K562 (cell line): ENCODE measurements around the gene SH3BGRL3. TPM values are rescaled to one million over a fixed set of nuclear protein-coding genes. Genes with fewer than 3 reads are reported as not detected.

Experiments used
- BACH1 ChIP-seq: fragments of 200-800 bp; sonication (Bioruptor generic); IDR thresholded peaks from 2 replicates; pipeline ENCODE4 v1.6.1; 2016; ENCODE audit warnings: missing genetic modification characterization, missing compliant biosample characterization
- BCOR ChIP-seq: fragments of 450-650 bp; IDR thresholded peaks from 2 replicates; pipeline ENCODE4 v1.6.1; 2016
- C11orf30 ChIP-seq: fragments of 450-650 bp; IDR thresholded peaks from 2 replicates; pipeline ENCODE4 v1.6.1; 2016; ENCODE audit warnings: low read depth, mild to moderate bottlenecking
- CBX8 ChIP-seq: fragments of 200-600 bp; sonication (generic); IDR thresholded peaks from 2 replicates; pipeline ENCODE4 v1.6.1; 2012; ENCODE audit warnings: borderline replicate concordance, mixed run types, low read depth, mild to moderate bottlenecking, moderate library complexity, mixed read lengths, low read length, control low read depth, inconsistent platforms; ENCODE audit not compliant: poor library complexity, severe bottlenecking; ENCODE audit errors: extremely low read depth
- CHD1 ChIP-seq: fragments of 200-600 bp; sonication (generic); IDR thresholded peaks from one replicate; pipeline ENCODE4 v1.6.1; 2012; ENCODE audit warnings: mild to moderate bottlenecking, moderate library complexity, low read length, inconsistent platforms
- DMBX1 ChIP-seq: fragments of 250-450 bp; sonication (Bioruptor Pico); IDR thresholded peaks from 2 replicates; pipeline ENCODE4 v1.8.0; 2022; ENCODE audit warnings: inconsistent platforms, mild to moderate bottlenecking, moderate library complexity, borderline replicate concordance
- GATA2 ChIP-seq: sonication (generic); formaldehyde crosslinking; IDR thresholded peaks from 2 replicates; pipeline ENCODE4 v1.4.0; 2020; ENCODE audit warnings: mild to moderate bottlenecking, missing genetic modification reagents
- HNRNPH1 ChIP-seq: fragments of 200-400 bp; formaldehyde crosslinking; optimal IDR thresholded peaks from 2 replicates; pipeline ENCODE3; 2017; ENCODE audit warnings: low read depth, mild to moderate bottlenecking, low read length, moderate library complexity
- HNRNPK ChIP-seq: fragments of 200-400 bp; formaldehyde crosslinking; IDR thresholded peaks from one replicate; pipeline ENCODE4 v1.6.1; 2018; ENCODE audit warnings: mild to moderate bottlenecking, low read depth, low read length; ENCODE audit not compliant: poor library complexity, severe bottlenecking
- KAT8 ChIP-seq: fragments of 450-650 bp; IDR thresholded peaks from 2 replicates; pipeline ENCODE4 v1.6.1; 2016; ENCODE audit warnings: low read depth, mild to moderate bottlenecking
- LEF1 ChIP-seq: fragments of 450-650 bp; IDR thresholded peaks from 2 replicates; pipeline ENCODE4 v1.6.1; 2016; ENCODE audit warnings: mild to moderate bottlenecking
- MAFF ChIP-seq: IDR thresholded peaks from 2 replicates; pipeline ENCODE4 v1.6.1; 2012; ENCODE audit warnings: low read length, improper control_type of control experiment
- PML ChIP-seq: IDR thresholded peaks from 2 replicates; pipeline ENCODE4 v1.6.1; 2012; ENCODE audit warnings: low read length, inconsistent platforms
- SAFB ChIP-seq: fragments of 200-400 bp; formaldehyde crosslinking; IDR thresholded peaks from 2 replicates; pipeline ENCODE4 v1.6.1; 2017; ENCODE audit warnings: low read depth, low read length, borderline replicate concordance
- SAFB2 ChIP-seq: fragments of 200-400 bp; formaldehyde crosslinking; IDR thresholded peaks from 2 replicates; pipeline ENCODE4 v1.6.1; 2018; ENCODE audit warnings: borderline replicate concordance, low read length, low read depth, moderate library complexity; ENCODE audit not compliant: severe bottlenecking
- SMC3 ChIP-seq: conservative IDR thresholded peaks from 2 replicates; pipeline ENCODE4 v1.6.1; 2011; ENCODE audit warnings: low read depth, low read length, improper control_type of control experiment; ENCODE audit not compliant: insufficient read depth
- STAG1 ChIP-seq: sonication (generic); formaldehyde crosslinking; IDR thresholded peaks from 2 replicates; pipeline ENCODE4 v1.5.0; 2020; ENCODE audit warnings: missing genetic modification reagents, borderline replicate concordance
- ZNF76 ChIP-seq: fragments of 250-450 bp; sonication (Bioruptor Pico); IDR thresholded peaks from 2 replicates; pipeline ENCODE4 v1.4.0; 2020; ENCODE audit warnings: mild to moderate bottlenecking, moderate library complexity, borderline replicate concordance
- polyA plus RNA-seq, 8 experiments: library from polyadenylated mRNA; depleted of rRNA in 4 of 8; stranded (reverse) in 5 of 8; unstranded in 3 of 8; fragments of >200 nt; fragmentation: Nextera tagmentation in 2 of 8; fragmentation: Illumina TruSeq in 1 of 8; extraction: Ambion mirVana in 2 of 8; extraction: Trizol in 1 of 8; gene quantifications; 2 replicates each; pipeline versions ENCODE4 v1.2.1 to v1.2.3, GENCODE V29; 2011 to 2014; ENCODE audit warnings: inconsistent platforms in 1 of 8, missing spikeins in 1 of 8
- total RNA-seq, 7 experiments: library from RNA; depleted of rRNA in 6 of 7; stranded (reverse); fragments of >200 nt in 6 of 7; fragmentation: Illumina TruSeq in 2 of 7; extraction: Trizol in 2 of 7; gene quantifications; 2 replicates each; pipeline versions ENCODE4 v1.2.1 to v1.2.3, GENCODE V29; 2011 to 2021; ENCODE audit warnings: low replicate concordance in 1 of 7
- TF ChIP-seq, protein P1 (sequence below), 3 experiments: fragments of 200-800 bp in 1 of 3; sonication (Bioruptor generic) in 1 of 3; sonication (generic) in 1 of 3; formaldehyde crosslinking in 1 of 3; IDR thresholded peaks; 2 replicates each; pipeline versions ENCODE4 v1.6.1 to v1.8.0; 2016 to 2022; ENCODE audit warnings: mild to moderate bottlenecking in 2 of 3, missing compliant biosample characterization in 2 of 3, missing genetic modification characterization in 2 of 3, missing genetic modification reagents in 1 of 3
- TF ChIP-seq, protein P2 (sequence below): fragments of 250-450 bp; sonication (Bioruptor Pico); IDR thresholded peaks from 2 replicates; pipeline ENCODE4 v1.5.1; 2021; ENCODE audit warnings: mild to moderate bottlenecking
- TF ChIP-seq, protein P3 (sequence below): IDR thresholded peaks from 2 replicates; pipeline ENCODE4 v1.6.1; 2011; ENCODE audit warnings: borderline replicate concordance, low read depth, mild to moderate bottlenecking, moderate library complexity, low read length; ENCODE audit not compliant: insufficient read depth, poor library complexity, severe bottlenecking

SH3BGRL3 gene
- total and polyA plus RNA-seq, 9 of the 15 experiments (the other 6 are each of a cell fraction or from before 2014, with no cell fraction given) = 30.3 to 140 (median 54.2) TPM

DNA sequence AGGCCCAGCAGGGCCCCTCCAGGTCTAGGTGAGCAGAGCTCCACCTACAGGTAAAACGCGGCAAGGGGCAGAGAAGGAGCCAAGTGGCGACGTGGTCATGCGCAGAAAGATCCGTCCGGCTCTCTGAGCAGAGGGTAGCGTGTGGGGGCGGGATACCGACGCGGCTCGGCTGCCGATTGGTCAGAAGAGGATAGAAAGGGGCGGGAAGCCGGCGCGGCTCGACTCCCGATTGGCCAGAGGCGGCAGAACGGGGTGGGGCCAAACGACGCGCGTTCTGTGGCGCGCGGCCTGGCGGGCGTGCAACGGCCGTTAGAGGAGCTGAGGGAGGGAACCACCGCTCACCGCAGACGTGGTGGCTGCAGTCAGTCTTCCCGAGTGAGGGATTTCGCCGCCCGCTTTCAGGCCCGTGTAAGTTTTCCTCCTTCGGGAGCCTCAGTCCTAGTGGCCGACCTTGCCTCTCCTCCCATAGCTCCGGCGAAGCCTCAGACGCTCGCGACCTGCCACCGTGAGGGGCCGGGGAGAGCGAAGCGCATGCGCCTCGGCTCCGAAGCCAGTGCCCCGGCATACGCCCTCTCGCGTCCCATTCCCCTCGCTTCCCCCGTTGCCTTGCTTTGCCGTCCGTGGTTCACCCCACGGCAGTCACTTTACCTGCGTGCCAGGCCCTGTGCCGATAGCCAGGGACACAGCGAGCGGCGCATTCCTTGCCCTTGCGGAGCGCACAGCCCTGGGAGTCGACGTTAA lies 45.8 kb upstream of the SH3BGRL3 start, which contains the start of gene CEP85 (continued):
- TF ChIP-seq DMBX1 (CRISPR knock-in tag) = peak; percentile 62; the same call in 1 of the 2 replicates
- TF ChIP-seq GATA2 (CRISPR knock-in tag) = no peak
- no peak for TF ChIP-seq CBX8
- TF ChIP-seq MAFF = no peak
- peak; percentile 56; the same call in 1 of the 2 replicates for TF ChIP-seq SMC3
- TF ChIP-seq KAT8 = no peak
- TF ChIP-seq PML = peak; percentile 87
- TF ChIP-seq STAG1 (CRISPR knock-in tag) = 0 out of 2 replicates have a peak, but pooled peaks have one; percentile 31
- no peak; the same call in 1 of the 2 replicates for TF ChIP-seq LEF1
- no peak for TF ChIP-seq SAFB
- TF ChIP-seq ZNF76 (CRISPR knock-in tag) = peak; percentile 72
- no peak for TF ChIP-seq HNRNPK
- TF ChIP-seq BCOR = peak; percentile 74
- TF ChIP-seq C11orf30 = no peak
- TF ChIP-seq, protein P1, sequence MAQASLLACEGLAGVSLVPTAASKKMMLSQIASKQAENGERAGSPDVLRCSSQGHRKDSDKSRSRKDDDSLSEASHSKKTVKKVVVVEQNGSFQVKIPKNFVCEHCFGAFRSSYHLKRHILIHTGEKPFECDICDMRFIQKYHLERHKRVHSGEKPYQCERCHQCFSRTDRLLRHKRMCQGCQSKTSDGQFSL (CRISPR knock-in tag; IDR thresholded peaks at IDR 0.05) = no peak
- TF ChIP-seq, protein P1 (tag; IDR thresholded peaks at IDR 0.05) = no peak
- TF ChIP-seq, protein P2, sequence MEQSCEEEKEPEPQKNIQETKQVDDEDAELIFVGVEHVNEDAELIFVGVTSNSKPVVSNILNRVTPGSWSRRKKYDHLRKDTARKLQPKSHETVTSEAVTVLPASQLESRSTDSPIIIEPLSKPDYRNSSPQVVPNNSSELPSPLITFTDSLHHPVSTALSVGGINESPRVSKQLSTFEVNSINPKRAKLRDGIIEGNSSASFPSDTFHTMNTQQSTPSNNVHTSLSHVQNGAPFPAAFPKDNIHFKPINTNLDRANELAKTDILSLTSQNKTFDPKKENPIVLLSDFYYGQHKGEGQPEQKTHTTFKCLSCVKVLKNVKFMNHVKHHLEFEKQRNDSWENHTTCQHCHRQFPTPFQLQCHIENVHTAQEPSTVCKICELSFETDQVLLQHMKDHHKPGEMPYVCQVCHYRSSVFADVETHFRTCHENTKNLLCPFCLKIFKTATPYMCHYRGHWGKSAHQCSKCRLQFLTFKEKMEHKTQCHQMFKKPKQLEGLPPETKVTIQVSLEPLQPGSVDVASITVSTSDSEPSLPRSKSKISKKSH (CRISPR knock-in tag) = no peak
- no peak for TF ChIP-seq HNRNPH1
- TF ChIP-seq, protein P3, sequence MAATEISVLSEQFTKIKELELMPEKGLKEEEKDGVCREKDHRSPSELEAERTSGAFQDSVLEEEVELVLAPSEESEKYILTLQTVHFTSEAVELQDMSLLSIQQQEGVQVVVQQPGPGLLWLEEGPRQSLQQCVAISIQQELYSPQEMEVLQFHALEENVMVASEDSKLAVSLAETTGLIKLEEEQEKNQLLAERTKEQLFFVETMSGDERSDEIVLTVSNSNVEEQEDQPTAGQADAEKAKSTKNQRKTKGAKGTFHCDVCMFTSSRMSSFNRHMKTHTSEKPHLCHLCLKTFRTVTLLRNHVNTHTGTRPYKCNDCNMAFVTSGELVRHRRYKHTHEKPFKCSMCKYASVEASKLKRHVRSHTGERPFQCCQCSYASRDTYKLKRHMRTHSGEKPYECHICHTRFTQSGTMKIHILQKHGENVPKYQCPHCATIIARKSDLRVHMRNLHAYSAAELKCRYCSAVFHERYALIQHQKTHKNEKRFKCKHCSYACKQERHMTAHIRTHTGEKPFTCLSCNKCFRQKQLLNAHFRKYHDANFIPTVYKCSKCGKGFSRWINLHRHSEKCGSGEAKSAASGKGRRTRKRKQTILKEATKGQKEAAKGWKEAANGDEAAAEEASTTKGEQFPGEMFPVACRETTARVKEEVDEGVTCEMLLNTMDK = peak; percentile 73
- no peak for TF ChIP-seq SAFB2
- no peak for TF ChIP-seq BACH1 (tag)
- peak; percentile 87 for TF ChIP-seq CHD1
